ENCODE data around the gene CHI3L2. TPM values are rescaled to one million over a fixed set of nuclear protein-coding genes. Genes with fewer than 3 reads are reported as not detected.

The CHI3L2 gene
- total and polyA plus RNA-seq, 9 of the 15 experiments (the other 6 are each of a cell fraction or from before 2014, with no cell fraction given): 0.07 to 0.27 (median 0.15) TPM; not detected in 6

GRCh38 chr1:111202707-111203623, 24.5 kb upstream of the CHI3L2 start (continued):
- peak; percentile 84 for TF ChIP-seq ELF4 (CRISPR knock-in tag; IDR thresholded peaks at IDR 0.05)
- peak; percentile 53; the same call in 1 of the 2 replicates for TF ChIP-seq SPI1 (IDR thresholded peaks at IDR 0.05; ENCODE audit: borderline replicate concordance, low read depth, low read length)
- no peak for TF ChIP-seq NR2C1 (IDR thresholded peaks at IDR 0.05)
- TF ChIP-seq NR2C1 (tag; IDR thresholded peaks at IDR 0.05): 0 out of 2 replicates have a peak, but pooled peaks have one; percentile 26
- TF ChIP-seq TGIF2 (CRISPR knock-in tag; IDR thresholded peaks at IDR 0.05): no peak
- TF ChIP-seq SMARCA4 (IDR thresholded peaks at IDR 0.05): no peak
- peak; percentile 86; the same call in 1 of the 2 replicates for TF ChIP-seq OTX1 (CRISPR knock-in tag; IDR thresholded peaks at IDR 0.05)
- TF ChIP-seq HBP1 (CRISPR knock-in tag; IDR thresholded peaks at IDR 0.05): no peak
- TF ChIP-seq ZFP91 (CRISPR knock-in tag; IDR thresholded peaks at IDR 0.05): no peak
- TF ChIP-seq SP1 (CRISPR knock-in tag; IDR thresholded peaks at IDR 0.05): no peak
- no peak for TF ChIP-seq AFF1 (IDR thresholded peaks at IDR 0.05; ENCODE audit: low read depth in 1 of 2, partially characterized antibody in 2 of 2)
- TF ChIP-seq NR4A1 (CRISPR knock-in tag; IDR thresholded peaks at IDR 0.05): peak; percentile 42; the same call in 1 of the 2 replicates
- no peak for TF ChIP-seq NR4A1 (tag; IDR thresholded peaks at IDR 0.05)
- no peak for TF ChIP-seq PHF21A (IDR thresholded peaks at IDR 0.05; ENCODE audit: borderline replicate concordance, low read depth)
- no peak for TF ChIP-seq POLR2H (tag; IDR thresholded peaks at IDR 0.05; ENCODE audit: low read depth)
- no peak for TF ChIP-seq ZNF41 (CRISPR knock-in tag; conservative IDR thresholded peaks at IDR 0.05)
- TF ChIP-seq GABPA (tag; conservative IDR thresholded peaks at IDR 0.05; ENCODE audit: low read depth): no peak
- TF ChIP-seq ZNF23 (CRISPR knock-in tag; IDR thresholded peaks at IDR 0.05): no peak
